GM23338 (cell line): ENCODE measurements around the gene PHKA2. TPM values are rescaled to one million over a fixed set of nuclear protein-coding genes. Genes with fewer than 3 reads are reported as not detected.

Experiments
- ATAC-seq: fragments of 200-7000 bp; cut with Tn5 transposase; 3 replicates; pipeline ENCODE4 v1.9.1; 2020
- DNase-seq: peaks from one replicate; pipeline ENCODE4 v3.0.0-alpha.2; 2015; ENCODE audit warnings: low spot score
- H2AFZ ChIP-seq: fragments of 200-600 bp; sonication (generic); 2 replicates; pipeline ENCODE4 v1.8.0; 2016; ENCODE audit warnings: antibody characterized with exemption, mild to moderate bottlenecking, moderate library complexity
- H3F3A ChIP-seq: fragments of 200-600 bp; sonication (generic); replicated peaks from 2 replicates; pipeline ENCODE4 v1.8.0; 2017; ENCODE audit warnings: antibody characterized with exemption, mixed run types, low read depth
- H3K27ac ChIP-seq: fragments of 200-600 bp; sonication (generic); 2 replicates; pipeline ENCODE4 v1.6.1; 2016; ENCODE audit warnings: low read depth
- H3K27me3 ChIP-seq: fragments of 200-600 bp; sonication (generic); 2 replicates; pipeline ENCODE4 v1.8.0; 2016; ENCODE audit warnings: mild to moderate bottlenecking, mixed run types, moderate library complexity; ENCODE audit not compliant: insufficient read depth
- H3K36me3 ChIP-seq: fragments of 200-600 bp; sonication (generic); 2 replicates; pipeline ENCODE4 v1.8.0; 2016; ENCODE audit warnings: mild to moderate bottlenecking; ENCODE audit not compliant: insufficient read depth
- H3K4me1 ChIP-seq: fragments of 200-600 bp; sonication (generic); 2 replicates; pipeline ENCODE4 v1.8.0; 2016; ENCODE audit warnings: mild to moderate bottlenecking, moderate library complexity; ENCODE audit not compliant: insufficient read depth
- H3K4me2 ChIP-seq: fragments of 200-600 bp; sonication (generic); 2 replicates; pipeline ENCODE4 v1.7.1; 2017; ENCODE audit warnings: mixed run types
- H3K4me3 ChIP-seq: fragments of 200-600 bp; sonication (generic); 2 replicates; pipeline ENCODE4 v1.6.1; 2016; ENCODE audit warnings: mixed run types
- H3K79me2 ChIP-seq: fragments of 200-600 bp; sonication (generic); replicated peaks from 2 replicates; pipeline ENCODE4 v1.8.0; 2017; ENCODE audit warnings: mild to moderate bottlenecking; ENCODE audit not compliant: insufficient read depth
- H3K9me2 ChIP-seq: fragments of 200-600 bp; sonication (generic); 2 replicates; pipeline ENCODE4 v1.8.0; 2017; ENCODE audit not compliant: insufficient read depth
- H4K20me1 ChIP-seq: fragments of 200-600 bp; sonication (generic); replicated peaks from 2 replicates; pipeline ENCODE4 v1.8.0; 2017; ENCODE audit warnings: mild to moderate bottlenecking; ENCODE audit not compliant: insufficient read depth
- H3K27ac Mint-ChIP-seq: 2 replicates; pipeline ENCODE4 v1.8.0; 2020; ENCODE audit warnings: inconsistent platforms, mild to moderate bottlenecking, moderate library complexity, mixed read lengths
- H3K27me3 Mint-ChIP-seq: 3 replicates; pipeline ENCODE4 v1.8.0; 2022; ENCODE audit warnings: low read depth, mild to moderate bottlenecking, moderate library complexity, mixed read lengths, inconsistent platforms; ENCODE audit not compliant: insufficient read depth, poor library complexity
- H3K36me3 Mint-ChIP-seq: 3 replicates; pipeline ENCODE4 v1.8.0; 2021; ENCODE audit warnings: low read depth, mild to moderate bottlenecking, inconsistent platforms, moderate library complexity, mixed read lengths
- H3K4me1 Mint-ChIP-seq: 3 replicates; pipeline ENCODE4 v1.8.0; 2020; ENCODE audit warnings: mild to moderate bottlenecking, inconsistent platforms, mixed read lengths
- H3K4me3 Mint-ChIP-seq: 3 replicates; pipeline ENCODE4 v1.8.0; 2021; ENCODE audit warnings: moderate library complexity, mild to moderate bottlenecking, inconsistent platforms, mixed read lengths
- H3K9me3 Mint-ChIP-seq: 3 replicates; pipeline ENCODE4 v1.8.0; 2020; ENCODE audit warnings: moderate library complexity, mild to moderate bottlenecking, inconsistent platforms, mixed read lengths
- CREB1 ChIP-seq: fragments of 250-450 bp; sonication (Bioruptor Pico); IDR thresholded peaks from 2 replicates; pipeline ENCODE4 v1.5.0; 2020; ENCODE audit warnings: low read depth, mild to moderate bottlenecking, moderate library complexity
- CTCF ChIP-seq, 2 experiments: fragments of 200-600 bp in 1 of 2; sonication (generic) in 1 of 2; conservative IDR thresholded peaks; 2 replicates each; pipeline versions ENCODE4 v1.5.1 to v1.6.1; 2016 to 2017; ENCODE audit warnings: antibody characterized with exemption in 2 of 2, low read depth in 2 of 2, mild to moderate bottlenecking in 2 of 2, moderate library complexity in 1 of 2
- ETS1 ChIP-seq: IDR thresholded peaks from 2 replicates; pipeline ENCODE4 v1.6.1; 2016; ENCODE audit warnings: antibody characterized with exemption
- EZH2 ChIP-seq: fragments of 200-600 bp; sonication (generic); IDR thresholded peaks from one replicate; pipeline ENCODE4 v1.8.0; 2017; ENCODE audit warnings: antibody characterized with exemption, mild to moderate bottlenecking, low read depth; ENCODE audit not compliant: unreplicated experiment
- EZH2phosphoT487 ChIP-seq: fragments of 200-600 bp; sonication (generic); IDR thresholded peaks from one replicate; pipeline ENCODE4 v1.8.1; 2018; ENCODE audit warnings: antibody characterized with exemption; ENCODE audit not compliant: unreplicated experiment
- JUNB ChIP-seq: IDR thresholded peaks from one replicate; pipeline ENCODE4 v1.6.1; 2016; ENCODE audit warnings: antibody characterized with exemption; ENCODE audit not compliant: unreplicated experiment
- NANOG ChIP-seq: IDR thresholded peaks from 2 replicates; pipeline ENCODE4 v1.6.1; 2016; ENCODE audit warnings: antibody characterized with exemption, borderline replicate concordance
- POLR2AphosphoS5 ChIP-seq: IDR thresholded peaks from 2 replicates; pipeline ENCODE4 v1.6.1; 2016; ENCODE audit warnings: antibody characterized with exemption, low read depth
- REST ChIP-seq: IDR thresholded peaks from one replicate; pipeline ENCODE4 v1.6.1; 2018; ENCODE audit warnings: antibody characterized with exemption; ENCODE audit not compliant: unreplicated experiment
- STAT1 ChIP-seq: IDR thresholded peaks from one replicate; pipeline ENCODE4 v1.6.1; 2016; ENCODE audit warnings: antibody characterized with exemption; ENCODE audit not compliant: unreplicated experiment
- ZNF114 ChIP-seq: fragments of 250-450 bp; sonication (Bioruptor Pico); IDR thresholded peaks from 2 replicates; pipeline ENCODE4 v1.5.0; 2020; ENCODE audit warnings: mild to moderate bottlenecking, moderate library complexity
- ZNF331 ChIP-seq: fragments of 250-450 bp; sonication (Bioruptor Pico); IDR thresholded peaks from 2 replicates; pipeline ENCODE4 v1.5.0; 2020; ENCODE audit warnings: low read depth, mild to moderate bottlenecking, moderate library complexity
- ZNF462 ChIP-seq: fragments of 250-450 bp; sonication (Bioruptor Pico); IDR thresholded peaks from 2 replicates; pipeline ENCODE4 v1.5.0; 2020; ENCODE audit warnings: mild to moderate bottlenecking, moderate library complexity
- polyA plus RNA-seq: library from polyadenylated mRNA; unstranded; fragments of >200 nt; fragmentation: Nextera tagmentation; extraction: Ambion mirVana; gene quantifications from 2 replicates; pipeline ENCODE4 v1.2.1, GENCODE V29; 2016
- total RNA-seq: library from RNA; depleted of rRNA; stranded (reverse); fragments of >200 nt; shearing (Covaris generic); gene quantifications from 2 replicates; pipeline ENCODE4 v1.2.3, GENCODE V29; 2014

PHKA2 gene
- total and polyA plus RNA-seq, 2 experiments from 2014 or later: 8.0 to 23.9 TPM

GRCh38 chrX:18871161-18871890 lies 112.6 kb downstream of the PHKA2 start:
- no peaks in the 10 kb centered on the region; the same call in 2 of the 3 replicates for H3K9me3 Mint-ChIP-seq
- Histone ChIP-seq H3K9me2 (no peaks in the 10 kb centered on the region), H3K79me2 (no peaks in the 10 kb centered on the region), H3K4me1 (no peaks in the 10 kb centered on the region), H3F3A (no peaks in the 10 kb centered on the region), H3K4me2 (no peak overlapping the region), H2AFZ (no peak overlapping the region), H3K36me3 (no peaks in the 10 kb centered on the region), H3K4me3 (no peak overlapping the region), H4K20me1 (no peaks in the 10 kb centered on the region), H3K27ac (no peak overlapping the region), H3K27me3 (no peaks in the 10 kb centered on the region)
- no peaks in the 10 kb centered on the region for H3K36me3 Mint-ChIP-seq
- DNase-seq (no peak), ATAC-seq (no peak)
- no peaks in the 10 kb centered on the region for H3K27me3 Mint-ChIP-seq
- no peak for TF ChIP-seq EZH2phosphoT487
- no peak for TF ChIP-seq EZH2
- no peak for TF ChIP-seq ZNF462
- TF ChIP-seq NANOG: no peak
- TF ChIP-seq STAT1: no peak
- TF ChIP-seq CREB1 (CRISPR knock-in tag): no peak
- TF ChIP-seq REST: no peak
- no peak for TF ChIP-seq ZNF331 (CRISPR knock-in tag)
- TF ChIP-seq ZNF114 (CRISPR knock-in tag): no peak
- no peak for TF ChIP-seq CTCF (conservative IDR thresholded peaks at IDR 0.05; ENCODE audit: low read depth in 2 of 2)
- TF ChIP-seq ETS1: no peak
- TF ChIP-seq POLR2AphosphoS5: no peak
- TF ChIP-seq JUNB: no peak
- no peak overlapping the region for H3K4me3 Mint-ChIP-seq
- H3K27ac Mint-ChIP-seq: no peak overlapping the region
- no peaks in the 10 kb centered on the region; the same call in 2 of the 3 replicates for H3K4me1 Mint-ChIP-seq
